GM12892 (cell line): ENCODE measurements around the gene ASB2.

ENCODE experiments used
- POLR2A ChIP-seq: IDR thresholded peaks from 2 replicates; pipeline ENCODE4 v1.6.1; 2011; ENCODE audit warnings: low read depth, low read length, control low read depth
- TAF1 ChIP-seq: IDR thresholded peaks from 2 replicates; pipeline ENCODE4 v1.6.1; 2011; ENCODE audit warnings: low read depth, mild to moderate bottlenecking, control low read depth, low read length, borderline replicate concordance

GRCh38 chr14:93947282-93947681 is 29.1 kb downstream of the ASB2 start:
- TF ChIP-seq TAF1 (no peak), POLR2A (no peak)
